T-helper 1 cell (primary cell): ENCODE data around the gene RPL7L1.
"Not testable (repeated sequence)": the region's sequence is repeated elsewhere in the genome, so short reads cannot be mapped to it uniquely, and the experiment has no call there.

Source experiments
- DNase-seq, 5 donors: peaks; one replicate each; pipeline ENCODE4 v3.0.0-alpha.2; 2012 to 2020
- total RNA-seq, 4 donors: gene quantifications; one replicate each; lab custom pipeline; 2026; lab: John Stamatoyannopoulos, UW

The RPL7L1 gene
- total RNA-seq = 54.8 to 86.8 (median 67.7) reads per million in 4 donors

DNA sequence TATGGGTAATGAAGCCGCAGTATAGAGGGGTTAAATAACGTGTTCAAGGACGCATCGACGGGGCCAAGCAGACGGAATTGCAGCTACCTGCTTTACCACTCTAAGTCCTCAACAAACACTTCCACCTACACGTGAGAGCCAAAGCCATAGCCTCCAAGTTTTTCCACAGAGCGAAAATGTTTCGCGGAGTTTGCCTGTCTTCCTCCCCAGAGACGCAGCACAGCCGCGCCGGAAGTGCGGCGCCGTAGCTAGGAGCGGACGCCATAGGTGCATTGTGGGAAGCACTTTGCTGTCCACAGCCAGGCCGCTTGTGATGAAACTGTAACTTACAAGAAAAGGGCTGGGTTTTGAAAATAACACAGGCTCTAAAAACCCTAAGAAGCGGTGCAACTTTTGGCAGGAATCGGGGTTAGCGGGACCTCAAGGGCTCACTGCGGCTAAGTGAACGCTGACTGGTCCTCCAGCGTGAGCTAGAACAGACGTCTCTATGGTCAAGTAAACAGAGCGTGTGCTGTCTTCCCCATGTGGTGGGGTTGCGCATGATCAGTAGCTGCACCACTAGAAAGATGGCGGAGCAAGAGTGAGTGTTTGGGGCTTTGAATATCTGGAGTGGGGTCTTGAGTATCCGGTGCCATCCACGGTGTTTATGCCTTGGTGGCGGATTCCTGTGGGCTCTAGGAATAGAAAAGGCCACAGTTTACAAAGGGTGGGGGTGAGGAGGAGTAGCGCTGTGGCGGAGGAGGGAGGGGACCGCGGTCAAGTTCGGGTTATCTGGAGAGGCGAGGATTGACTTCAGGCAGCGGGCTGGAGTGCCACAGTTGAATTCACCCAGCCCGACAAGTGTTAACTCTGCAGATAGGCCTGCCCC, at the start of gene RPL7L1:
RPL7L1 (plus strand) TSS at position 245 of the 868 bp plus-strand sequence; CDS start at position 540, 295 bp downstream.
- DNase-seq = peak; percentile 66 to 88 (median 72)

DNA sequence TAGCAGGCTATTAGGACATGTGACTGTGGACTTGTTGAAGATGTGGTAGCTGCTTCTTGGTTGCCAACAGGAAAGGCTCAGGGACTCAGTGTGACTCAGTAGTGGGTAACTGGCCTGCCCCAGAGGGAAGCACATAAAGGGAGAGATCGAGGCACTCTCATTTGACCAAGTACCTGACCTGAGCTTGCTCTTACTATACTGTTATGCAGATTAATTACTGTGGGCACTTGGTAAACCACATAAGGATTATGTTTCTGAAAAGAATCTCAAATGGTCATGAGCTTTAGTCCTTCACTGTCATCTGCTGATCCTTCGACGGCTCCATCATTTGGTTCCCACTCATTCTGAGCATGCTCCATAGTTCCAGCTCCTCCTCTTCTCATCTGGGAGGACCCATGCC, 48.2 kb upstream of the RPL7L1 start:
- DNase-seq = no peak

DNA sequence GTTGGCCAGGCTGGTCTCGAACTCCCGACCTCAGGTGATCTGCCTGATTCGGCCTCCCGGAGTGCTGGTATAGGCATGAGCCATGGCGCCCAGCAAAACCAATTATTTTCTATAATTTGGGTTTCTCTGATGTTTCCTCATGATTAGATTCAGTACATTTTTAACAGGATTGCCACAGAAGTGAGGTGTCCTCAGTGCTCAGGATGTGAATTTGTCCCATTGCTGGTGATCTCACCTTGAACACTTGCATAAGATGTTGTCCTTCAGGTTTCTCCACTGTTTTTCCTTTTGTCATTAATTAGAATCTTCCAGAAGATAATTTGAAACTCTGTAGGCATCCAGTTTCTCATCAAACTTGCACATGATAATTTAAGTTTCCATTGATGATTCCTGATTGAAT, 45.4 kb upstream of the RPL7L1 start:
- DNase-seq = no peak

DNA sequence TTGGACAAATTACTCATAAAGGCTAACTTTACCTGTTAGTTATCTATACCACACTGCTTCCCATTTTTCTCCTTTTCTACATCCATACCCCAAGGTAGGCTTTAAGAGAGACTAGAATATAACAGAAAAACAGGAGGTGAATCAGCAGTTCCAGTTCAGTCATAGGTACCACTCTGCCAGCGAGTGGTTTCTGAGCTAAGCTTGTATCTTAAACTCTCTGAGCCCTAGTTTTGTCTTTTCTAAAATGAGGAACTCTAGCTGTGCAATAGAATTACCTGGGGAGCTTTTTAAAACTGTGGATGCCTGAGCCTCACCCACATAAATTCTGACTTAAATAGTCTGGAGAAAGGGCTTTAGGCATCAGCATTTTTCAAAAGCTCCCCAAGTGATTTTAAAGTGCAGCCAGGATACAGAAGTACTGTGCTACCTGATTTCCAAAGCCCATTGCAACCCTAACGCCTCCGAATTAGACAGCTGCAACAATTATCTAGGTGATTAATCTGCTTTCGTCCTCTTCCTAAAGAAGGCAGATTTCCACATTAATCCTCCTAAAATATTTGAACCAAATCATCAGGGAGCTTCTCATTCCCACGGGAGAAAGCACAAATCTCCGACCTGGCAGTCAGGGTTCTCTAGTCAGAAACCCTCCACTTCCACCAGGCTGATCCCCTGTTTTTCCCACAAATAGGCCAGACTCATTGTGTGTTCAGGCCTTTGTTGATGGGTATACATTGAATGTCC, 37.4 kb upstream of the RPL7L1 start:
- DNase-seq = no peak

DNA sequence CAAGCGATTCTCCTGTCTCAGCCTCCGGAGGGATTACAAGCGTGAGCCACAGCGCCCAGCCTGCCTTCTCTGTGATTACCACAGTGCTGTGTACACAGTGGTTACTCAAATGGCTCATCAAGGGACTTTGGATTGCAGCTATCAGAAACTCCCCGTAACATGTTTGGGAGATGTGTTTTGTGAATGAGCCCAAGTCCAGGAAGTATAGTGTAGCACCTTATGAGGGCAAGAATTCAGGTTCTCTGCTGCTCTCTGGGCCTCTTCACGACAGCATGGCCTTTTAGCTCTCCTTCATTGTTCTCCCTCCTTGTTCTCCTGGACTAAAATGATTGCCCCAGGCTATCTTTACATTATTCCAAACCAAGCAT, 34.1 kb upstream of the RPL7L1 start:
- no peak for DNase-seq

DNA sequence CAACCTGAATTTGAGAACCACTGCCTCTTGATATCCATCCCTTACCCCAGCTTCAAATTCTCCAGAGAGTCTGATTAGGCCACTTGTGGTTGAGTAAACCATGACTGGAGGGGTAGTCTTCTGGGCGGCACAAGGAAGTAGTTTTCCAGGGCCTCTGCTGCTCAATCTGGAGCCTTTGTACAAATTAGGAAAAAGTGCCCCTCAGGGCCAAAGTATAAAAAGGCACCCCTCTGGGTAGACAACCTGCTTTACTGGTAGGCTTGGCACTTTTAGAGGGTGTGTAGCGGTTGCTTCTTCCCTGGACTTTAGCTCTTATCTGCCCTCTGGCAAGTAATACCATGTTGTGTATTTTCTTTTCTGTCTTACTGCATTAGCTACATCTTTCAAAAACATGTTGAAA, 32.9 kb upstream of the RPL7L1 start:
- no peak for DNase-seq

DNA sequence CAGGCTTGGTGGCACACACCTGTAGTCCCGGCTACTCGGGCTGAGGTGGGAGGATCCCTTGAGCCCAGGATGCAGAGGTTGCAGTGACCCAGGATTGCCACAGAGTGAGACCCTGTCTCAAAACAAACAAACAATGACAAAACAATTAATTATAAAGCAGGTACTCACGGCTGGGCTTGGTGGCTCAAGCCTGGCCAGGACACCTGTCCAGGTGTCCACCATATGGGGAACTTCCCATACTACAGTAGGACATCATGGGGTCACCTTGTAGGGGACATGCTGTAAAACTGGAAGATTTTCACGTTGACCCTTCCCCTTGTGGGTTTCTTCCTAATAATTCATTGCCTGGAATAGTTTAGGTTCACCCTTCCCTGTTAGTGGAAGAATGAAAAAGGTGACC, 30.7 kb upstream of the RPL7L1 start:
- no peak for DNase-seq

DNA sequence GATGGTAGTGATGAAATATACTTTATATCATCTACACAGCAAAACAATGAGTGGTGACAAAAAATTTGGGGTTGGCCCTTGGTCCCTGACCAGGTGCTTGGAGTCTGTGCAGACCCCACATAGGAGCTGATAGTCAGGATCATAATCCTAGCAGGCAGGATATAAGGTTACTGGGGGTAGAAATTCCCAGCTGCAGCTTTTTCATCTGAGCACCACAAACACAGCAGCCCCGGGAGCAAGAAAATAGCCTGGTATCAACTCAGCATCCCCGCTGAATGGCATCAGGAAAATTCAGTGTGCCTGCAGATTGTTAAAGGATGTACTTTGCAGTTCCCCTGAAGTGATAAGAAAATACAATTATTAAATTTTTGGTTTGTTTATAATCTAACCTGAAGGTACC, 27.8 kb upstream of the RPL7L1 start:
- DNase-seq = no peak

DNA sequence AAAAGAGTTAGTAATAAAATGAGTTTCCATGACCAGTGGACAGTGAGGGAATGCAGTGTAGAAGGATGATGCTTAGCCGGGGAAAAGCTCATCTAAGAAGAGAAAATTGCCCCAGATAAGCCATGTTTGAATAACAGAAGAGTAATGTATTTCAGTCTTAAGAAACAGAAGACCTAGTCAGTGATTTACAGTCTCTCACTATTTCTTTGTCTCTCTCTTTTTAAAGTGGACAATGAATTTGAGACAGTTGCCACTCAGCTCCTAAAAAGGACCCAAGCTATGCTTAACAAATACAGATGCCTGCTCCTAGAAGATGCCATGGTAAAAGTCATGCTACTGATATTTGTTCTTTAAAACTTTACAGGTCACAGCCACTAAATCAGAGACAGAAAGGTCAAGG, 19.4 kb upstream of the RPL7L1 start:
- DNase-seq = no peak

DNA sequence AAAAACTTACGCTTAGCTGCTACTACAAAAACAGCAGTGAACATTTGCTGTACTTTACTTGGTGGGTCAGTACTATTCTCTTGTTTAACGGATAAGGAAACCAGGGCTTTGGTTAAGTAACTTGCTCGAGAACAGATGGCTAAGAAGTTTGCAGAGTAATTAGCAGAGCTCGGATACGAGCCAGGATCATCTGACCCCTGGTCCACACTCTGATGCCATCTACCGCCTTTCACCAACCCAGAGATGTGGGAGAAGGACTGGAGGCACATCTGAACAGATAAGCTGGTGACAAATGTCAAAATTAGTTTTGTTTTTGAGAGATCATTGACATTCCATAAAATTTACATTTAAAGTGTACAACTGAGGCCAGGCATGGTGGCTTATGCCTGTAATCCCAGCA, 18.9 kb upstream of the RPL7L1 start:
- no peak for DNase-seq

DNA sequence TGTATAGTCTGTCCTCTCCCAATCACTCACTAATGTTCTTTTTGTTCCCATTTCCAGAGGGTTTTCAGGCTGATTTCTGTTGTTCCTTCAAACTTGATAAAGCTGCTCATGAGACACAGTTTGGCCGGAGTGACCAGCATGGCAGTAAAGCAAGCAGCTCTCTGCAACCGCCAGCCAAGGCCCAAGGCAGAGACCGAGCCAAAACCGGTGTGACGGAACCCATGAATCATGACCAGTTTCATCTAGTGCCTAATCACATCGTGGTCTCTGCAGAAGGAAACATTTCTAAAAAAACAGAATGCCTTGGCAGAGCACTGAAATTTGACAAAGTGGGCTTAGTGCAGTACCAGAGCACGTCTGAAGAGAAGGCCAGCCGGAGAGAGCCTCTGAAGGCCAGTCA, 14.8 kb upstream of the RPL7L1 start:
- no peak for DNase-seq

DNA sequence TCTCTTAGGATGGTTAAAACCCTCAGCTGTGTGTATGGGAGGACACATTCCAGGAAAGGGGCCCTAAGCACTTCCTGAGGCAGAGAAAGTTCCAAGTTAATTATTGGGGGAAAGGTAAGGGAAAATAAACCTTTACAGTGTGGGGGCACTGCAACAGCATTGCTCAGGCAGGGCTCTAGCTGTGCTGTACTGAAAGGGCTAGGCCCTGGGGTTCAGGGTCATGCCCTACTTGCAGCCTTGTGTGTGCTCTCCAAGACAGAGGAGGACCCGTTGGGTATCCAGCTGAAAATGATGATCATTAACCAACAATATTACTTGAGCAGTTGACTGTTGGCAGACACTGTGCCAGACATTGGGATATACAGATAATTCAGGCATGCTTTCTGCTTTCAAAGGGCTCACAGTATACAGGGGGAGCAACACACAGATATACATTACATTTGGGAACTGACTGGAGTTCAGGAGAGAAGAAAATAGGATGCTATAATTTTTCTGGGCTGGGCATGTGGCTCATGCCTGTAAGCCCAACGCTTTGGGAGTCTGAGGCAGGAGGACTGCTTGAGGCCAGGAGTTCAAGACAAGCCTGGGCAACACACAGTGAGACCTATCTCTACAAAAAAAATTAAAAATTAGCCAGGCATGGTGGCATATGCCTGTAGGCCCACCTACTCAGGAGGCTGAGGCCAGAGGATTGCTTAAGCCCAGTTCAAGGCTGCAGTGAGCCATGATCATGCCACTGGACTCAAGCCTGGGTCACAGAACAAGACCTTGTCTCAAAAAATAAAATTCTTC, 9.1 kb upstream of the RPL7L1 start:
- DNase-seq = no peak

DNA sequence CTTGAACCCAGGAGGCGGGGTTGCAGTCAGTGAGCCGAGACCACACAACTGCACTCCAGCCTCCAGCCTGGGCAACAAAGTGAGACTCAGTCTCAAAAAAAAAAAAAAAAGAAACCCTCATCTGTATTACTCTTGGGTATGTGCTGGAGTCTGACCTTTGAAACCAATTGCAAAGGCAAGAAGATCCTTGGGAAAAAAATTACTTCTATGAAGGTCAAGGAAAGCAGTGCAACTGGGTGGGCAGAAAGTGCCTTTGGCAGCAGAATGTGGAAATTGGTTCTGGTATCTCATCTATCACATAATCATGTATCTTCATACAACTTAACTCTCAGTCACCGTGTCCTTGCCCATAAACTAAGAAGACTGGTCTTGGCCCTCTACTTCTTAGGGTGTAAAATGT, 7.7 kb upstream of the RPL7L1 start:
- no peak for DNase-seq

DNA sequence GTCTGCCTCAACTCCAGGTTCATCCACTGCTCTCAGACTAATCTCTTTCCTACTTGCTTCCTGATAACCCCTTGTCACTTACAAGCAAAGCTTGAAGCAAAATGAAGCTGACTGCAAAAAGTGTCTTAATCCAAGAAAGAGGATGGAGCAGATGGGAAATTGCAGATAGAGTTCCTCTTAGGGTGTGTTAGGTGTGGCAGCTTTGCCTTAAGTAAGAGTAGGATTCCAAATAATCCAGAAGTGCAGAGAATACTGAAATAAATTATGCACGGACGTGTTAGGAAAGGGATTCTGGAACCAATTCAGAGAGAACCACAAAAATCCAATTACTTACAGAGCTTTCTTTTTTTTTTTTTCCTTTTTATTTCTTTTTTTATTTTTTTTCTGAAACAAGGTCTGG, 6.1 kb upstream of the RPL7L1 start:
- no peak for DNase-seq

DNA sequence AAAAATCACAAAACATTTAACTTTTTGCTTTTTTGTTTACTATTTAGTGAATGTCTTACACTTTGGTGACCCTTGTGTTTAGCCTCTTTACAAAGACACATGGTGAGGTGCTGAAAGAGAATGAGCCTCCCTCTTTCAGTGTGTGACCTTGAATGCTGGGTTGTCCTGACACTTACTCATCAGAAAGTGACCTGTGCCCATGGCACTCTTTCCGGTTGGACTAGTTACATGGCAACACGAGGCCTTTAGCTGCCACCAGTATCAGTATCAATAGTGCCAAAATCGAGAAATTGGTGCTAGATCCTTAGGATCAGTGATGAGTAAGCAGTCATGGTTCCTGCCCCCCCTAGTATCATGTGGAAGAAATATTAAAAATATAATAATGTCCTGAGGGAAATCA, 1.7 kb upstream of the RPL7L1 start:
- no peak for DNase-seq

DNA sequence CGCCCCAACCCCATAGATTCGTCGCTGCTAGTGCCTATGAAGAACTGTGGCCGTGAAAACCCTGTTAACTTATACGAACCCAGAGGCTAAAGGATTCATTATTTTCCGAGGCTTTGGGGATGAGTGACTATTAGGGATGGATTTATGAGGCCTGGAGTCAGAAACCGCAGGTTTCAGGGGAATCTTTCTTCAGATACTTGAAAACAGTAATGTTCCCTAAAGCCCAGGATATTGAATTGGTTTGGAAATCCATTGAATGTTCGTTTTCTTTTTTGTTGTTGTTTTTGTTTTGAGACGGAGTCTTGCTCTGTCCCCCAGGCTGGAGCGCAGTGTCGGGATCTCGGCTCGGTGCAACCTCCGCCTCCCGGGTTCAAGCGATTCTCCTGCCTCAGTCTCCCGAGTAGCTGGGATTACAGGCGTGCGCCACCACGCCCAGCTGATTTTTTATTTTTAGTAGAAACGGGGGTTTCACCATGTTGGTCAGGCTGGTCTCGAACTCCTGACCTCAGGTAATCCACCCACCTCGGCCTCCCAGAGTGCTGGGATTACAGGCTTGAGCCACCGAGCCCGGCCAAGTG, 913 bp downstream of the RPL7L1 start:
- DNase-seq = not testable (repeated sequence)

DNA sequence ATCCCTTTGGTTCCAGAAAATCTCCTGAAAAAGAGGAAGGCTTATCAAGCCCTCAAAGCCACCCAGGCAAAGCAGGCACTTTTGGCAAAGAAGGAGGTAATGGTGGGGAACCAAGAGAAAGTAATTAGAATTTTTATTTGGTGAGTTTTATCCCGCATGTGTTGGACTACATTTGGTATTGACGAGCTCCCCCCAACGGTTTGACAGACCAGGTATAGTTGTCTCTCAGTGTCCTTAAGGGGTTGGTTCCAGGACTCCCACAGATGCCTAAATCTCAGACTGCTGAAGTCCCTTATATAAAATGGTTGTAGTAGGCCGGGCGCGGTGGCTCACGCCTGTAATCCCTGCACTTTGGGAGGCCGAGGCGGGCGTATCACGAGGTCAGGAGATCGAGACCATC, 1.5 kb downstream of the RPL7L1 start:
- not testable (repeated sequence) for DNase-seq

DNA sequence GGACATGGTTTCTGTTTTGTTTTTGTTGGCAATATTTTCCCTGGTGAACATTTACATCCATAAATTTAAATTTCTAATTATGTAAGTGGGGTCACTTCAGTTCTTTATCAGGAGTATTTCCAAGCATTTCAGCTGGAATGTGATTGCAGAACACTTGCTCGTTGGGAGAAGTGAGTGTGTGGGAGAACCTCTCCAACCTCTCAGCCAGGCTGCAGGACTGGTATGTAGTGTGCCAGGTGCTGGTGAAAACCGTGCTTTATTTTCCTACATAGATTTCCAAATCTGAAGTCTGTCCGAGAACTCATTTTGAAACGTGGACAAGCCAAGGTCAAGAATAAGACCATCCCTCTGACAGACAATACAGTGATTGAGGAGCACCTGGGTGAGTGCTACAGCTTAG, 6.3 kb downstream of the RPL7L1 start:
- DNase-seq = no peak

DNA sequence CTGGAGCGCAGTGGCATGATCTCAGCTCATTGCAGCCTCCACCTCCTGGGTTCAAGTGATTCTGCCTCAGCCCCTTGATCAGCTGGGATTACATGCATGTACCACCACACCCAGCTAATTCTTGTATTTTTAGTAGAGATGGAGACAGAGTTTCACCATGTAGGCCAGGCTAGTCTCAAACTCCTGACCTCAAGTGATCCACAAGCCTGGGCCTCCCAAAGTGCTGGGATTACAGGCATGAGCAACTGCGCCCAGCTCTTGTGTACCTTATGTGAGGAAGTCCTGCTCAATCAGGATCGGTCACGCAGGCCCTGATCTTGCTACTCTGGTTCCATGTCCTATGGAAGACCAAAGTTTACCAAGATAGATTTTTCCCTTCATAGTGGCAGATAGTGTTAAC, 8.8 kb downstream of the RPL7L1 start:
- DNase-seq = not testable (repeated sequence)

DNA sequence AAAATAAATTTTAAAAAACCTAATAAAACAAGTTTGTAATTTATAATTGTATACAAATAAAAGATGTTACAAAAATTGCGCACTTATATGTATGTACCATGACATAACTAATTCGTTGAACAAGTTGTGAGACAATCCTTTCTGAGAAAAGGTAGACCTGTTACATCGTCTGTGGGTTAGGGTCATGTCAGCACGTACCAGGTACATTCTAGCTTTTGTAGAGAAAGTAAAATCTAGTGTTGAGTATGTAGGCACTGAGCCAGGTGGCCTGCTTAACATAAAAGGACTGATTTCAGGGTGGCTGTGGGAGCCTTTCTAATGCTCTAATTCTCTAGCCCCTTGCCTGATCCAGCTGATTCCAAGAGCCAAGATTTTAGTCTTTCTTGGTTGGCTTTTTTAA, 10.4 kb downstream of the RPL7L1 start:
- peak in 1 of 5 donors; percentile 15 for DNase-seq

DNA sequence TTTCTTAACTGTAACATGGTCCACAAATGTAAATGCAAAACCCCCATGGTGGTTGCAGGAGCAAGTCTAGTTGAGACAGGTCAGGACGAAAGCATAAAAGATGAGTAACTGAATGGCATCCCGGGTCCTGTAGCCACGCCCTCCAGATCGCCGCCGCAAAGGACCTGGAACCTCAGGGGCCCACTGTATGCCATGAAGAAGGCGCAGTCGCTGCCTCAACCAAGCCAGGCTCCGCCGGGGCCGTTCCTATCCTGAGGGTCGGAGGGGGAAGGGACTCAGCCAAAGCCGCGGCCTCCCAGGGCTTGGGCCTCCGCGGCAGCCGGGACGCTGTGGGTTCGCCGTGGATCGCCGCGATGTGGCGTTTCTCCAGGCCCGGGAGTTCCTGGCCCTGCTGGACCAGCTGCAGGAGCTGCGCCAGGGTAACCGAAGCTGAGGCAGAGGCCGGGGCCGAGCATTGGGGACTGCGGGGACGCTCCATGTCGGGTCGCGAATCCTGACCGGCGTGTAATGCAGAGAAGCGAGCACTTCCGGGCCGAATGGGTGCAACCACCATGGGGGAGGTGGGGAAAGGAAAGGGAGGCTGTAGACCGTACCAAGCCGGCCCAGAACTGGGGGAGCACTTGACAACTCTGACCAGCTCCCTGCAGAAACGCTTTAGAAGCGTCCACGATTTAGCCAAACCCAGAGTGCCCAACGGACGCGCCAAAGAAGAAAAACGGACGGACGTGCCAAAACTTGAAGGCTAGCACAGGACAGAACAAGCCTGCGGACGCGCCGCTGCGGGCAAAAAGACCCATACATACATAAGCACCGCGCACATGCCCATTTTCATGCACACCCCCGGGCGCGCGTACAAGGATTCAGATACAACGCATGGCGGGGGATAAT, 11.1 kb downstream of the RPL7L1 start:
- peak; percentile 65 to 93 (median 78) for DNase-seq

DNA sequence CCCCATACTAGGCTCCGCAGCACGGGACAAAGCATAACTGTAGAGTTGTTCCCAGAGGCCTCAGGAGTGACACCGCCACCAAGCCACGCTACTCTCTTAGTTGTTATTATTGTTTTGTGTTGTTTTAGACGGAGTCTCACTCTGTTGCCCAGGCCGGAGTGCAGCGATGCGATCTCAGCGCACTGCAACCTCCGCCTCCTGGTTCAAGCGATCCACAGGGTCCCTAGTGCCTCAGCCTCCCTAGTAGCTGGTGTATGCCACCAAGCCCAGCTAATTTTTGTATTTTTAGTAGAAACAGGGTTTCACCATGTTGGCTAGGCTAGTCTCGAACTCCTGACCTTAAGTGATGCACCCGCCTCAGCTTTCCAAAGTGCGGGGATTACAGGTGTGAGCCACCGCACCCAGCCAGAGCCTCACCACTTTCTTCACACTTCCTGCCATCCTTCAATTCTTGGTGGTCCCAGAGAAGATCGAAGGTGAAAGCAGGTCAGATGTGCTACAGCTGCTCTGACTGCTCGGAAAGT, 11.8 kb downstream of the RPL7L1 start:
- DNase-seq = no peak
